Gastroesophageal sphincter (tissue), 4 donors: Measurements from ENCODE around the gene MAP7. TPM values are rescaled to one million over a fixed set of nuclear protein-coding genes. Genes with fewer than 3 reads are reported as not detected.

Experiments
- ATAC-seq: fragments of 150-250 bp; one replicate; pipeline ENCODE4 v1.9.1; 2016; ENCODE audit warnings: mild to moderate bottlenecking, moderate library complexity
- H3K27ac ChIP-seq, 4 donors: fragments of 200-600 bp; sonication (generic) in 3 of 4; 1 replicate in 3 of 4; 2 replicates in 1 of 4; pipeline ENCODE4 v1.5.1; 2016 to 2019
- H3K27me3 ChIP-seq: fragments of 200-600 bp; sonication (generic); one replicate; pipeline ENCODE4 v1.5.1; 2019
- H3K36me3 ChIP-seq, 2 donors: fragments of 200-600 bp; sonication (generic); one replicate each; pipeline ENCODE4 v1.5.1; 2019; ENCODE audit warnings: control low read depth in 1 of 2
- H3K4me1 ChIP-seq, 3 donors: fragments of 200-600 bp; sonication (generic); 1 replicate in 2 of 3; 2 replicates in 1 of 3; pipeline ENCODE4 v1.5.1; 2016 to 2019; ENCODE audit warnings: control low read depth in 2 of 3
- H3K4me3 ChIP-seq, 2 donors: fragments of 200-600 bp; sonication (generic); one replicate each; pipeline ENCODE4 v1.5.1; 2019; ENCODE audit warnings: mild to moderate bottlenecking in 1 of 2, moderate library complexity in 1 of 2
- H3K9me3 ChIP-seq, 3 donors: fragments of 200-600 bp; sonication (generic); one replicate each; pipeline ENCODE4 v1.5.1; 2017 to 2019; ENCODE audit warnings: control low read depth in 2 of 3
- EP300 ChIP-seq: sonication (generic); formaldehyde crosslinking; IDR thresholded peaks from one replicate; pipeline ENCODE4 v1.6.1; 2017; ENCODE audit warnings: antibody characterized with exemption, mild to moderate bottlenecking
- POLR2A ChIP-seq, 2 donors: fragments of 450-650 bp; IDR thresholded peaks; one replicate each; pipeline ENCODE4 v1.6.1; 2017; ENCODE audit warnings: antibody characterized with exemption in 2 of 2, mild to moderate bottlenecking in 2 of 2, moderate library complexity in 1 of 2
- POLR2AphosphoS5 ChIP-seq: sonication (generic); formaldehyde crosslinking; IDR thresholded peaks from one replicate; pipeline ENCODE4 v1.6.1; 2017; ENCODE audit warnings: antibody characterized with exemption
- WGBS, 2 donors: methylation state at CpG; one replicate each; pipeline ENCODE4 v1.1.5; 2018; ENCODE audit warnings: low coverage in 1 of 2; 5-methylcytosine and 5-hydroxymethylcytosine counted together
- total RNA-seq, 4 donors: library from RNA; depleted of rRNA; stranded (reverse); fragments of >200 nt; gene quantifications; one replicate each; pipeline ENCODE4 v1.1.0, GENCODE V29; 2016
- TF ChIP-seq, protein P1 (sequence below), 4 experiments: fragments of 200-600 bp in 2 of 4; fragments of 450-650 bp in 2 of 4; sonication (generic) in 1 of 4; IDR thresholded peaks; one replicate each; pipeline ENCODE4 v1.5.1; 2017 to 2019; ENCODE audit warnings: antibody characterized with exemption in 4 of 4, mild to moderate bottlenecking in 2 of 4, moderate library complexity in 2 of 4

MAP7 gene
- total RNA-seq, 4 donors from 2014 or later = 1.1 to 6.7 (median 4.3) TPM

GRCh38 chr6:136511926-136512325 is 38.3 kb downstream of the MAP7 start:
- H3K9me3 ChIP-seq = no peaks in the 10 kb centered on the region
- no peaks in the 10 kb centered on the region for H3K4me1 ChIP-seq
- no peaks in the 10 kb centered on the region for H3K27me3 ChIP-seq
- ATAC-seq = no peak
- no peak overlapping the region for H3K4me3 ChIP-seq
- TF ChIP-seq POLR2A (IDR thresholded peaks at IDR 0.05) (no peak), POLR2AphosphoS5 (no peak), EP300 (no peak)
- TF ChIP-seq, protein P1, sequence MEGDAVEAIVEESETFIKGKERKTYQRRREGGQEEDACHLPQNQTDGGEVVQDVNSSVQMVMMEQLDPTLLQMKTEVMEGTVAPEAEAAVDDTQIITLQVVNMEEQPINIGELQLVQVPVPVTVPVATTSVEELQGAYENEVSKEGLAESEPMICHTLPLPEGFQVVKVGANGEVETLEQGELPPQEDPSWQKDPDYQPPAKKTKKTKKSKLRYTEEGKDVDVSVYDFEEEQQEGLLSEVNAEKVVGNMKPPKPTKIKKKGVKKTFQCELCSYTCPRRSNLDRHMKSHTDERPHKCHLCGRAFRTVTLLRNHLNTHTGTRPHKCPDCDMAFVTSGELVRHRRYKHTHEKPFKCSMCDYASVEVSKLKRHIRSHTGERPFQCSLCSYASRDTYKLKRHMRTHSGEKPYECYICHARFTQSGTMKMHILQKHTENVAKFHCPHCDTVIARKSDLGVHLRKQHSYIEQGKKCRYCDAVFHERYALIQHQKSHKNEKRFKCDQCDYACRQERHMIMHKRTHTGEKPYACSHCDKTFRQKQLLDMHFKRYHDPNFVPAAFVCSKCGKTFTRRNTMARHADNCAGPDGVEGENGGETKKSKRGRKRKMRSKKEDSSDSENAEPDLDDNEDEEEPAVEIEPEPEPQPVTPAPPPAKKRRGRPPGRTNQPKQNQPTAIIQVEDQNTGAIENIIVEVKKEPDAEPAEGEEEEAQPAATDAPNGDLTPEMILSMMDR (IDR thresholded peaks at IDR 0.05) = no peak
- WGBS, 2 donors = 62 to 100% methylated on average over 1 to 3 of the region's 3 CpGs
- H3K36me3 ChIP-seq = no peaks in the 10 kb centered on the region
- no peak overlapping the region for H3K27ac ChIP-seq

DNA sequence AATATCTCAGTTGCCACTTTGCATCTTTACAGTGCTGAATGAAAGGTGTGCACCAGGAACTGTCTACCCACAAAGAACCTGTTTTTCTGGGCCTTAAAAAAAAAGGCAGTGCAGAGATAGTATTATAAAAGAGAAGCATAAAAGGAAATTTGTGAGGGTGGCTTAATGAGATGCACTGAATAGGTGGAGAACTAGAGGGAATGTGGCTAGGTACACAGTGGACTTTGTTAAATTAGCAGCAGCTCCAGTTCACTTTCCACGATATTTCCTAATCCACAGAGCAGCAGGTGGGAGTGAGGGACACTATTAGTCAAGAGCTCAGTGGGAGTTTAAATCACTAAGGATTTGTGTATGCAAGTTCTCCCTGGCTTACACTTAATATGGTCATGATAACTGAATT is 38.8 kb downstream of the MAP7 start:
- no peaks in the 10 kb centered on the region for H3K4me1 ChIP-seq
- no peak overlapping the region for H3K27ac ChIP-seq
- 56% methylated on average over 1 of the region's 1 CpG; no CpG with 5 or more reads in 1 of the 2 donors for WGBS, 2 donors
- no peak for TF ChIP-seq POLR2A (IDR thresholded peaks at IDR 0.05)
- TF ChIP-seq POLR2AphosphoS5 = no peak
- no peak for TF ChIP-seq EP300
- no peak for ATAC-seq
- H3K36me3 ChIP-seq = no peaks in the 10 kb centered on the region
- no peaks in the 10 kb centered on the region for H3K9me3 ChIP-seq
- no peak overlapping the region for H3K4me3 ChIP-seq
- no peaks in the 10 kb centered on the region for H3K27me3 ChIP-seq

DNA sequence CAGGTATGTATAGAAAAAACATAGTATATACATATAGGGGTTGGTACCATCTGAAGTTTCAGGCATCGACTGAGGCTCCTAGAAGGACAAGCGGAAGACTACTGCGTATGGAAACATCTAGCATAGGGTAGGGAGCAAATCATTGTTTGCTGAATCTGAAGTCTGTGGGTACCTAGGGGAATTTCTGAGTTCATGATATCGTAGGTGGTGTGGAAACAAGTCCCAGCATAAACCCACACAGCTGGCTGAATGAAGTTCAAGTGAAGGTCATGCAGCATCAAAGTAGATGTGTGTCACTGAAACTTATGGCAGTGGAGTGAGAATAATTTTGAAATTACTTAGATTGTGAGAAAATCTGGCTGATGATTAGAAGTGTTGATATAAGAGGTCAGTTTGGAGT is 39.4 kb downstream of the MAP7 start:
- H3K36me3 ChIP-seq = no peaks in the 10 kb centered on the region
- H3K27me3 ChIP-seq = no peaks in the 10 kb centered on the region
- H3K27ac ChIP-seq = no peak overlapping the region
- no peaks in the 10 kb centered on the region for H3K4me1 ChIP-seq
- no peak for ATAC-seq
- no peak overlapping the region for H3K4me3 ChIP-seq
- 68 to 100% methylated on average over 4 of the region's 4 CpGs for WGBS, 2 donors
- TF ChIP-seq EP300 = no peak
- no peak for TF ChIP-seq POLR2AphosphoS5
- no peak for TF ChIP-seq POLR2A (IDR thresholded peaks at IDR 0.05)
- TF ChIP-seq, protein P1 (IDR thresholded peaks at IDR 0.05) = no peak
- no peaks in the 10 kb centered on the region for H3K9me3 ChIP-seq

- Histone ChIP-seq H3K9me3 (no peaks in the 10 kb centered on the region), H3K27me3 (no peaks in the 10 kb centered on the region), H3K36me3 (no peaks in the 10 kb centered on the region), H3K27ac (no peak overlapping the region), H3K4me3 (no peak overlapping the region), H3K4me1 (no peaks in the 10 kb centered on the region)
- no peak for ATAC-seq
- 91 to 95% methylated on average over 4 to 5 of the region's 5 CpGs for WGBS, 2 donors
- TF ChIP-seq, protein P1 (IDR thresholded peaks at IDR 0.05) = no peak
- TF ChIP-seq POLR2AphosphoS5 (no peak), EP300 (no peak), POLR2A (IDR thresholded peaks at IDR 0.05) (no peak)
Observed at GRCh38 chr6:136510299-136510698, 39.9 kb downstream of the MAP7 start.

GRCh38 chr6:136508725-136509392 is 41.4 kb downstream of the MAP7 start:
- 30 to 71% methylated on average over 1 of the region's 1 CpG for WGBS, 2 donors

More at GRCh38 chr6:136508725-136509392, 41.4 kb downstream of the MAP7 start:
- no peak for TF ChIP-seq POLR2A (IDR thresholded peaks at IDR 0.05)
- no peak for TF ChIP-seq EP300
- TF ChIP-seq, protein P1 (IDR thresholded peaks at IDR 0.05) = no peak
- Histone ChIP-seq H3K36me3 (no peaks in the 10 kb centered on the region), H3K4me1 (no peaks in the 10 kb centered on the region), H3K27ac (no peak overlapping the region), H3K4me3 (no peak overlapping the region), H3K9me3 (no peaks in the 10 kb centered on the region), H3K27me3 (no peaks in the 10 kb centered on the region)
- ATAC-seq = no peak
